HEK293 (cell line): ENCODE measurements around the gene SLC4A8.

Experiments used
- ZNF138 ChIP-seq: fragments of 450-650 bp; formaldehyde crosslinking; IDR thresholded peaks from 2 replicates; pipeline ENCODE4 v1.5.1; 2016; ENCODE audit warnings: missing biosample characterization, missing genetic modification characterization, borderline replicate concordance
- ZNF24 ChIP-seq: fragments of 450-650 bp; formaldehyde crosslinking; IDR thresholded peaks from 2 replicates; pipeline ENCODE4 v1.5.1; 2016; ENCODE audit warnings: missing biosample characterization, missing genetic modification characterization

- TF ChIP-seq ZNF24 (tag by site-specific recombination) (no peak), ZNF138 (tag by site-specific recombination) (no peak)
Measured at GRCh38 chr12:51397670-51398069, 27.0 kb upstream of the SLC4A8 start.
